Bronchial epithelial cell (primary cell): ENCODE measurements around the gene NHERF1. TPM values are rescaled to one million over a fixed set of nuclear protein-coding genes. Genes with fewer than 3 reads are reported as not detected.
A peak's percentile ranks its signal among the peaks of the same experiment; 100 is the strongest.

ENCODE experiments used
- DNase-seq: peaks from one replicate; pipeline ENCODE4 v3.0.0-alpha.2; 2010; ENCODE audit warnings: low read depth
- FAIRE-seq: peaks from 2 replicates; lab custom pipeline; 2011; peaks lifted over from hg19 to GRCh38; lab: Jason Lieb, UNC
- H3K27me3 ChIP-seq: 2 replicates; pipeline ENCODE4 v1.5.1; 2011; ENCODE audit warnings: low read length; ENCODE audit not compliant: control insufficient read depth, insufficient read depth
- H3K36me3 ChIP-seq: 2 replicates; pipeline ENCODE4 v1.5.1; 2011; ENCODE audit warnings: low read length; ENCODE audit not compliant: control insufficient read depth, insufficient read depth
- H3K4me3 ChIP-seq: 2 replicates; pipeline ENCODE4 v1.5.1; 2011; ENCODE audit warnings: mild to moderate bottlenecking, low read depth, low read length, control low read depth
- total RNA-seq: library from RNA; depleted of rRNA; stranded (reverse); fragments of >200 nt; gene quantifications from 2 replicates; pipeline ENCODE4 v1.2.1, GENCODE V29; 2014
- TF ChIP-seq, protein P1 (sequence below): IDR thresholded peaks from 2 replicates; pipeline ENCODE4 v1.5.1; 2011; ENCODE audit warnings: mild to moderate bottlenecking, moderate library complexity, low read length, control low read depth, inconsistent platforms; ENCODE audit not compliant: insufficient read depth, severe bottlenecking

The NHERF1 gene
- total RNA-seq, 1 donor from 2014 or later = 35.3 TPM

DNA sequence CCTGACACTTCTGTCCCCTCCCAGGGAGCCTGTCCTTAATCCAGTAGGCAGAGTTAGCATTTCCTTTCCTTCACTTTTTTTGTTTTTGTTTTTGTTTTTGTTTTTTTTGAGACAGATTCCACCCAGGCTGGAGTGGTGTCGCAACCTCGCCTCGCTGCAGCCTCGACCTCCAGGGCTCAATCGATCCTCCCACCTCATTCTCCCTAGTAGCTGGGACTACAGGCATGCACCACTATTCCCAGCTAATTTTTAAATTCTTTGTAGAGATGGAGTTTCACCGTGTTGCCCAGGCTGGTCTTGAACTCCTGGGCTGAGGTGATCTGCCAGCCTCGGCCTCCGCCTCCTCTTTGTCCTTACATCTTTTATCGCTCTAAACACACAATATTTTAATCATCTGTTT lies 4.0 kb downstream of the NHERF1 start:
- no peak overlapping the region for H3K4me3 ChIP-seq
- H3K27me3 ChIP-seq = no peaks in the 10 kb centered on the region
- no peak for DNase-seq
- H3K36me3 ChIP-seq = peaks cover 13% of the 10 kb centered on the region
- no peak for FAIRE-seq
- TF ChIP-seq, protein P1, sequence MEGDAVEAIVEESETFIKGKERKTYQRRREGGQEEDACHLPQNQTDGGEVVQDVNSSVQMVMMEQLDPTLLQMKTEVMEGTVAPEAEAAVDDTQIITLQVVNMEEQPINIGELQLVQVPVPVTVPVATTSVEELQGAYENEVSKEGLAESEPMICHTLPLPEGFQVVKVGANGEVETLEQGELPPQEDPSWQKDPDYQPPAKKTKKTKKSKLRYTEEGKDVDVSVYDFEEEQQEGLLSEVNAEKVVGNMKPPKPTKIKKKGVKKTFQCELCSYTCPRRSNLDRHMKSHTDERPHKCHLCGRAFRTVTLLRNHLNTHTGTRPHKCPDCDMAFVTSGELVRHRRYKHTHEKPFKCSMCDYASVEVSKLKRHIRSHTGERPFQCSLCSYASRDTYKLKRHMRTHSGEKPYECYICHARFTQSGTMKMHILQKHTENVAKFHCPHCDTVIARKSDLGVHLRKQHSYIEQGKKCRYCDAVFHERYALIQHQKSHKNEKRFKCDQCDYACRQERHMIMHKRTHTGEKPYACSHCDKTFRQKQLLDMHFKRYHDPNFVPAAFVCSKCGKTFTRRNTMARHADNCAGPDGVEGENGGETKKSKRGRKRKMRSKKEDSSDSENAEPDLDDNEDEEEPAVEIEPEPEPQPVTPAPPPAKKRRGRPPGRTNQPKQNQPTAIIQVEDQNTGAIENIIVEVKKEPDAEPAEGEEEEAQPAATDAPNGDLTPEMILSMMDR = no peak

DNA sequence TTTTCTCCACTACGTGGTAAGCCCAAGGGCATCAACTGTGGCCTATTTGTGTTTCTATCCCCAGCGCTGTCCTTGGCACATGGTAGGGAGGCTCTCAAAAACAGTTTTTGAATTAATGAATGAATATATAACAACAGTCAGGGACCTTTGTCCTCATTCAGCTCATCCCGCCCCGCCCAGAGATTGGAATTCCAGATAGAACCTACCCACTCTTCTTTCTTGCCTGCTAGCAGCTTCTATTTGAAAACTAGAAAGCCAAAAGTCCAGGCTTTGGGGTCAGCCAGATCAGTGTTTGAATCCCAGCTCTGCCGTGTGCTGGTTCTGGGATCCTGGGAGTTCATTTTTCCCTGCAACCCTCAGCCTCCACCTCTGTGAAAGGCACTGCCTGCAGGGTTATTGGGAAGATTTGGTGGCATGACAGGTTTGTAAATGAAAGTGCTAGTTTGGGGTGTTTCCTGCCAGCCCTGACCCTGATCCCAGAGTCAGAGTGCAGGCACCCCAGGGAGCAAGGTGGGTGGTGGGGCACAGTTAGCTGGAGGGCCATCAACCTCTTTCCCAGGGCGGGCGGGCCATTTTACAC lies 4.5 kb downstream of the NHERF1 start:
- Histone ChIP-seq H3K27me3 (no peaks in the 10 kb centered on the region), H3K36me3 (peaks cover 13% of the 10 kb centered on the region), H3K4me3 (no peak overlapping the region)
- DNase-seq = no peak
- FAIRE-seq = no peak
- TF ChIP-seq, protein P1 = no peak

DNA sequence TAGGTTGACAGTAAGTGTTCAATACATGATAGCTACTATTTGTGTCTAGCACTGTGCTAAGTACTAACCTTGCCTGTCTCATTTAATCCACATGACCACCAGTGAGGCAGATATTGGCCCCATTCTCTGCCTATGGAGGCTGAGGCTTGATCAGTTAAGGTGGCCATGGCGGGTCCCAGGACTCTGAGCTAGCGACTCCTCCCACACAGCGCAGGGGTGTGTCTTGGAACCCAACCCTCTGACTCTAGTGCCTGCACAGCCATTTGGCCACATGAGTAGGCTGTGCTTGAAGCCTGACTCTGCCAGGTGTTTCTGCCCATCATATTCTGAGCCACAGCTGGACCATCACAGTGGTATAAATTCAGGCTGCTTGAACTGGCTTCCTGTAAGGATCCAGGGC lies 6.4 kb downstream of the NHERF1 start:
- DNase-seq (no peak), FAIRE-seq (no peak)
- Histone ChIP-seq H3K4me3 (no peak overlapping the region), H3K27me3 (no peaks in the 10 kb centered on the region), H3K36me3 (peaks cover 13% of the 10 kb centered on the region)
- TF ChIP-seq, protein P1 = no peak

DNA sequence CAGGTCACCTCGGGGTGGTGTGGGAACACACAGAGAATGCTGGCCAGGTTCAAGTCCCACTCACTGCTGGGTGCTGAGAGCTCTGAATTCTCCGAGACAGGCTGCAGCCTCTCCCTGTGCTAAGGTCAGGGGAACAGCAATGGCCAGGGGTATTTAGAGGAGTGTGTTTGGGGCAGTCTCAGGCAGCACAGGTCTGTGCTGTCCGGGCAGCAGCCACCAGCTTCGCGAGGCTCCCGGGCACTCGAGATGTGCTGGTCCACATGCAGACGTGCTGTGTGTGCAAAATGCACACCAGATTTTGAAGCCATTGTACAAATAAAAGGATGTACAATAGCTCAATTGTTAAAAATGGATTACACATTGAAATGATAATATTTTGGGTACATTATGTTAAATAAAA lies 7.1 kb downstream of the NHERF1 start:
- FAIRE-seq (no peak), DNase-seq (no peak)
- H3K36me3 ChIP-seq = peaks cover 11% of the 10 kb centered on the region
- H3K4me3 ChIP-seq = no peak overlapping the region
- TF ChIP-seq, protein P1 = no peak
- no peaks in the 10 kb centered on the region for H3K27me3 ChIP-seq

DNA sequence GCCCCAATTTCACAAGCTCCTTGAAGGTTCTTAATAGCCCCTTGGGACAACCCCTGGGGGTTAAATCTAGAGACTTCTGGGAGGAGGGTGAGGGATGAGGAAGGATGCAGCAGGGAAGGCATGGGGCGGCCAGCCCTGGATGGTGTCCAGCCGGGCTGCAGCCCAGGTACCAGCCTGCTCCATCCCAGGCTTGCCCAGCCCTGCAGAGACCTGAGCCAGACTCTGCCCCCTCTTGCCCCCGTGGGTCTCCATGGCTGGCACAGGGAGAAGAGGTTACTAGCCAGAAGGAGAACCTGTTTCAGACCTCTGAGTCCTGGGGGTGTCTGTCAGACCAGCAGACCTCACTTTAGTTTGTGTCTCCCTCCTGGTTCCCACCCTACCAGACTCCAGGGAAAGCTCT lies 8.5 kb downstream of the NHERF1 start:
- TF ChIP-seq, protein P1 = no peak
- no peak for FAIRE-seq
- H3K4me3 ChIP-seq = no peak overlapping the region

DNA sequence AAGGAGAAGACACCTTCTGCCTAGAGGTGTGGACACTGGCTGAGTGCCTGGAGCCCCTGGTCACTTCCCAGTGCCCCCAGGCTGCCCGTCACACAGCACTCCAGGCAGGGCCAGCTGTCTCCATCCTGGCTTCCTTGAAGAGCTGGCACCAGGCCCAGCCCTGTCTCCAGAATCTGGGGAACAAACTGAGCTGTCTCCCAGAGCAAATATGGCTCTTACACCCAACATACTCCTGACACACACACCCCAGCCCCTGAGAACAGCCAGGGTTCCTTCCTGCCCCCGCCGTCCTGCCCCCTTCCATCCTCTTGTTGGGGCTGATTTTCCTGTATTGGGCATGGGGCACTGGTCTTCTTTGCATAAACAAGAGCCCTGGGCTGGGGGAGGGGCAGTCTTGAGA lies 9.1 kb downstream of the NHERF1 start:
- Histone ChIP-seq H3K36me3 (peaks cover 6% of the 10 kb centered on the region), H3K4me3 (no peak overlapping the region), H3K27me3 (no peaks in the 10 kb centered on the region)
- FAIRE-seq (no peak), DNase-seq (peak; percentile 37)
- TF ChIP-seq, protein P1 = no peak

More for the DNA sequence above, 8.5 kb downstream of the NHERF1 start:
- no peaks in the 10 kb centered on the region for H3K27me3 ChIP-seq
- H3K36me3 ChIP-seq = peaks cover 6% of the 10 kb centered on the region
- DNase-seq = no peak
